GM19238 (cell line): ENCODE measurements around the gene PADI4.

ENCODE experiments used
- DNase-seq: peaks from one replicate; pipeline ENCODE4 v3.0.0; 2011; ENCODE audit warnings: low spot score; ENCODE audit not compliant: insufficient read length

Gene PADI4

DNA sequence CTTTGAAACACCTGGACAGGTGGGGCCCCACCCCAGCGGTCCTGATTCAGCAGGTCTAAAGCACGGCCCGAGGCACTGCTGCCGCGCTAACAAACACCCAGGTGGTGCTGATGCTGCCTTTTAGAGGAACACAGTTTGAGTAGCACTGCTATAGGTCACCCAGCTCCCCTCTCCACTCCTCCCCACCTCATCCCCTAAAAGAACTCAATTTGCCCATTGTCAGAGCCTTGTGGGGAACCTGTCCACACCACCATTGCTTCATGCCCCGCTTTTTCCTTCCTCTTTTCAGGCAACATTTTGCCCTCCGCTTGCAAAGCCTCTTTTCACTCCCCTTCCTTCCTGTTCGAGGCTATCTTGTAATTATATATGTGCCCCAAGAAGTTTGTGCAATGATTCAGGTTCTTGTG is 26.2 kb upstream of the PADI4 start:
- DNase-seq, result no peak

- DNase-seq, result no peak
These were observed 25.2 kb upstream of the PADI4 start for GRCh38 chr1:17282836-17283235.

DNA sequence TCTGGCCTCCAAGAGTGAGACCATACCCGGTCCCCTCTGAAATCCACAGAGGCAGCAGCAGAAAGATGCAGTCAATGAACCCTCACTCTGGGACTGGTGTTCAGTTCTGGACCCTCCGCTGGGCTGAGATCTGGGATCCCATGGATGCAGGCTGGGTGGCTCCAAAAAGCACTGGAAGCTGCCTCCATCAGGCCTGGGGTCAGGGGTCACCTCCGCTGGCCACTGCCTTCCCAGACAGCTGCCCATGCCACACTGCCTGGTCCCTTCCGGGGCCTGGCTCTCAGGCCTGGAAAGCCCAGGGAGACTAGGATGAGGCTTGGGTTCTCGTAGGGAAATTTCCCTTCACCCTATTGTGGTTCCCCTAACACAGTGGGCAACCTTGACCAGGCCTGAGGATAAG is 21.4 kb upstream of the PADI4 start:
- DNase-seq, result no peak

DNA sequence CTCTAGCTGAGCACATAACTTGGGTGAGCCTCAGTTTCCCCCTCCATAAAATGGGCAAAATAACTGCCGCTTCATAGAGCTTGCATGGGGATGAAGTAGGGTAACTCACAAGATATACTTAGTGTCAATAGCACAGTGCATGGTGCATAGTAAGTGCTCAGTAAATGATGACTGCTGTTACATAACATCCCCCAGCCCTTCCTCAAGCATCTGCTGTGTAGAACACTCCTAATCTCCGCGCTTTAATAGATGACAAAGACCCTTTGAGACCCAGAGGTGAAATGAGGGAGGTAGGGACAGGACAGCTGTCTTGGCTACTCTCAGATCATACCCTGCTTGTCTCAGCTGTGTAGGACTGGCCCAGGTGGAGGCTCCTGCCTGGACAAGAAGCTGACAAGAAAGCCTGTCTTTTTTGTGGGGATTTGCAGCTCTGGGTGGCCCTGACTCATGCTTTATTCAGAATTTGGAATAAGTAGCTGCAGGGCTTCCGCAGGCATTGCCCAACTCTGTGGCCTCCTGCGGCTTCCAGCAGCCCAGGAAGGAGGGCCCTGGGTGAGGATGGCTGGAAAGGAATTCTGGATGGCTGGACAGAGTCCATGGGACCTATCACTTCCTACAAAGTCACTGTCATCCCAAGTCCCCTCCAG is 20.7 kb upstream of the PADI4 start:
- no peak for DNase-seq

- no peak for DNase-seq
These were observed 18.3 kb upstream of the PADI4 start for GRCh38 chr1:17289721-17290120.

GRCh38 chr1:17290553-17290952 is 17.4 kb upstream of the PADI4 start:
- DNase-seq, result no peak

DNA sequence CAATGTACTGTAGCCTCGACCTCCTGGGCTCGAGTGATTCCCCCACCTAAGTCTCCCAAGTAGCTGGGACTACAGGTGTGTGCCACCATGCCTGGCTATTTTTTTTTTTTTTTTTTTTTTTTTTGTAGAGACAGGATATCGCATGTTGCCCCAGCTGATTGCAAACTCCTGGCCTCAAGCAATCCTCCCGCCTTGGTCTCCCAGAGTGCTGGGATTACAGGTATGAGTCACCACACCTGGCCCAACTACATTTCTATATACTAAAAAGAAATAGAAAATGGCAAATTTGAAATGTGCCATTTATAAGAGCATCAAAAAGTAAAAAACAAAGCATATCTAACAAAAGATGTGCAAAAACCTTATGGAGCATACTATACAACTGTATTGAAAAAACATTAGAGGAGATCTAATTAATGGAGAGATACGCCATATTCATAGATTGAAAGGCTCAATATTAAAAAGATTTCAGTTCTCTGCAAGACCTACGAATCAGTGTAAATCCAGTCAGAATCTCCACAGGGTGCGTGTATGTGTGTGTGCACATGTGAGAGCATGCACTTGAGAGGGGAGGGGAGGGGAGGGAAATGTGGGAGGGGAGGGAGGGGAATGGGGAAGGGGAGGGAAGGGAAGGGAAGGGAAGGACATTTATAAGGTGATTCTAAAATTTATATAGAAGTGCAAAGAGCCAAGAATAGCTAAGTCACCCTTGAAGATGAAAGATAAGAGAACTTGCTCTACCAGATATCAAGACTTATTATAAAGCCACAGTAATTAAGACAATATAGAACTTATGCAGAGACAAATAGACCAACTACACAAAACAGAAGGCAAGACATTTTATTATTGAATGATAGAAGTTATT is 15.5 kb upstream of the PADI4 start:
- DNase-seq, result no peak

DNA sequence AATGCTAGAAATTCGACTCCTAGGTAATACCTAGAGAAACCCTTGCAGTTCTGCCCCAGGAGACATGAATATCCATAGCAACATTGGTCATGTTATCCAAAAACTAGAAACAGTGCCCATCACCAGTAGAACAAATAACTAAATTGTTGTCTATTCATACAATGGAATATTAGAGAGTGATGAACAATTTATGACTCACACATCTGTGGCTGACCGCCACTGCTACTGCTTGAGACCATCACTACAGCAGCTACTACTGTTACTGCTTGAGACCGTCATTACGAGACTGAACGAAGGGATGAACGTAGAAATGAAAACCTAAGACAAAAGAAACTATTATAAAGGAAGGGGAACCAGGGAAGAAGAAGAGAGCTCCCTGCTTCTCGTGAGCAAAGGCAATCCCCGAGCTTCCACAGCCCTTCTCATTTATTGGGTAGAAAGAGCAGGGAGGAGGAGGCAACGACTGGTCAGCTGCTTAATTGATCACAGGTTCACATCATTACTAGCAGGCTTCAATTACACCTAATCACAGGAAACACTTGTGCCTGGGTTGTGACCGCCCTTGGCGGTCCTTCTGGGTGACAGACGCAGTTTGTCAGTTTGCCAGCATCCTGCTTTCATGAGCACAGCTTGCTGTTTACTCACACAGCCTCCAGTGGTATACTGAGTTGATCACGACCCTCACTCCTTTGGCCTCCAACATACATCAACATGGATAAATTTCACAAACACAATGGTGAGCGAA is 14.1 kb upstream of the PADI4 start:
- no peak for DNase-seq

- DNase-seq, result no peak
These were observed 12.7 kb upstream of the PADI4 start for GRCh38 chr1:17295292-17295691.

DNA sequence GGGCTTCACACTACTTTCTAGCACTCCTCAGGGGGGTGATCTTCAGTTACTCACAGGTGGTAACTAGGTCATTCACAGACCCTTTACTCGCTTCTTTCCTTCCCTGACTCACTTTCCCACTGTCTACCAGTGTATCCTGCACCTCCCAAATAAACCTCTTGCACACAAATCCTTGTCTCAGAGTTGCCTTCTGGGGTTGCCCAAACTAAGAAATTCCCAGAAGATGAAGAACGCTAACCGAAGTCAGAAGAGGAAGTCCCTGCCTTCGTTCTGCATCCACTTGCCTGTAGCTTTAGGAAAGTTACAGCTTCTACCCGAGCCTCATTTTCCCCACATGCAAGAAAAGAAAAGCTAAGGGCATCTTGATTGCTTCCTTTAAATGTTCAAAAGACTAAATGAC is 11.9 kb upstream of the PADI4 start:
- DNase-seq, result no peak

DNA sequence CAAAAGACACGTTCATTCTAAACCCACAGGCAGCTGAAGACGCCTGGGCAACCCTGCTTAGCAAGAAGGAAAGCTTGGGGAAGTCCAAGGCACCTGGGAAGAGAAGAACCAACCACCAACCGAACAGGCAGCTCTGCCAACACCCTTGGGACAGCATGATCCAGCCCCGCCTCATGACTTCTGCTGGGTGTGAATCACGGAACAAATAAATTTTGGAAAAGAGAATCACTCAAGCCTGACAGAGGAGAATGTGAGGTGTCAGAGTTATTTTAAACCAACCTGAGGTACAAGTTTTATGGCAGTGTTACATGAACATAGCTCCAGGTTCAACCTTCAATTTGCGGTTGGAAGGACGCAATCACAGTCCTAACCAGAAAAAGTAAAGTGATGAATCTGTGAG is 10.0 kb upstream of the PADI4 start:
- no peak for DNase-seq

GRCh38 chr1:17301767-17302166 is 6.2 kb upstream of the PADI4 start:
- DNase-seq, result no peak

DNA sequence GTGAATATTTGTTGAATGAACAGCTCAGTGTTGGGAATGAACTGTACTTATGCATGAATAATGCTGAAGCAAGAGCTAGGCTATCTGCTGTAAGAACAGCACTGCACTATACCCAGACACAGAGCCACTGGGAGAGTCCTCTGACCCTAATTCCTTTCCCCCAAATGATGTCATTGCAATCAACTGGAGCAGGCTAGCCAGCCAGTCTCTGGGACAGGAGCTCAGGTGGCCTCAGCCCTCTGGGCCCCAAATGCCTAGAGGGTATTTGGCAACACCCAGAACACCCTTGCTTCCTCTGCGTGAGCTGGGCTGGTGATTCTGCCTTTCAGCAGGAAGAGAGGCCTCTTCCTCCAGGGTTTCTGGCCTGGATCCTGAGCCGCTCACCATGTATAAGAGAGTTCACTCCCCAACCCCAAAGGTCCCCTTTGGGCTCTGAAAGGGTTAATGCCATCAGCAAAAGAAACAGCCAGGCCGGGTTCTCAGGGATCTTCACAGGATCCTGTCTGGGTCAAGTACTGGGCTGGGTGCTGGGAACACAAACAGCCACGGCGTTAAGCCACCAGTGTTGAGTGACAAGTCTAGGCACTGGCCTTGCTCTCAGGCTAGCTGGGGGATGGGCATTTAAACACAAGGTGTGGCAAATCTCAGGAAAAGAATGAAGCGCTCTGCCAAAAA is 3.7 kb upstream of the PADI4 start:
- DNase-seq, result no peak

GRCh38 chr1:17304826-17305175 is 3.2 kb upstream of the PADI4 start:
- no peak for DNase-seq

GRCh38 chr1:17305576-17306095 is 2.4 kb upstream of the PADI4 start:
- DNase-seq, result no peak

DNA sequence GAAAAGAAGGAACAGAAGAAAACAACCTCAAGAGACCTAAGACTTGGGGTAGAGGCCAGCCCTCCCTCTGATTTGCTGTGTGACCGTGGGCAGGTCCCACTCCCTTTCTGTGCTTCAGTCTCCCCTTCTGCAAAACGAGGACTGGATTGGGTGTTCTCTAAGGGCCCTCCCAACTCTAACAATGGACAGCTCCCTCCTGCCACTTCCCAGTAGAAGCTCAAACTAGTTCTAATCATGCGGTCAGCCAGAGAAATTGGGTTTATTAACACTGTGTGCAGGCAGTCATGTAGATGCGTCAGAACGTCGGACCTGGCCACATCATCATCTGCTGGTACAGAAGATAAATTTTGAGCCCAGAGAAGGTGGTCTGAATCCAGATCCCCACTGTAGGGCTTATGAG is 1.6 kb upstream of the PADI4 start:
- DNase-seq, result no peak

DNA sequence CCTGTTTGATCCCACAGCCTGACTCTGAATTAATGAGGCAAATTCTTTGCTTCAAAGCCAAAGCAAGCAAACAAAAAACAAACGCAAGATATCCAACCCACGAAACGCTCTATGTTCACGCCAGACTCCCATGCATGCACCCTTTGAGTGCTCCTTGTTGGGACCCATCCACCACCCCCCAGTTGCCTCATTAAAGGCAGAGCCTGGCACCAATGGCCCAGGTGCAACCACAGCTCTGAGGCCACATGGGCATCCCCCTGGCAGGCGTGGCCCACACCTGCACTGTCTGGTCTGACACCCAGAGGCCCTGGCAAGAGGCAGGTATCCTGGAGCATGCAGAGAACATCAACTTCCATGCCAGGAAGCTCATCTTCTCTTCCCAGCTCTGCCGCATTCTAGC is 1.1 kb upstream of the PADI4 start:
- DNase-seq, result no peak

- no peak for DNase-seq
These were observed 668 bp upstream of the PADI4 start for GRCh38 chr1:17307329-17307728.

- DNase-seq, result no peak
These were observed 596 bp downstream of the PADI4 start for GRCh38 chr1:17308593-17308992.

- DNase-seq, result no peak
These were observed 1.6 kb downstream of the PADI4 start for GRCh38 chr1:17309426-17310067.

- no peak for DNase-seq
These were observed 2.2 kb downstream of the PADI4 start for GRCh38 chr1:17310068-17310640.
